SK-N-SH (cell line): ENCODE measurements around the gene FBXL7. TPM values are rescaled to one million over a fixed set of nuclear protein-coding genes. Genes with fewer than 3 reads are reported as not detected.

Experiments used
- CTCF ChIA-PET: fragments of 300-600, 350-600 bp; formaldehyde crosslinking; extraction: SDS; loops from one replicate; lab custom pipeline; 2021; lab: Yijun Ruan, JAX
- POLR2A ChIA-PET: fragments of 350-600 bp; sonication (Branson Sonifier 250); formaldehyde crosslinking; extraction: SDS; loops from one replicate; lab custom pipeline; 2020; ENCODE audit warnings: antibody characterized with exemption, inconsistent platforms; lab: Yijun Ruan, JAX
- DNase-seq: peaks from one replicate; pipeline ENCODE4 v3.0.0; 2012
- H2AFZ ChIP-seq: fragments of 200-600 bp; sonication (generic); 2 replicates; pipeline ENCODE4 v1.8.1; 2016; ENCODE audit warnings: antibody characterized with exemption, mild to moderate bottlenecking, low read depth
- H3F3A ChIP-seq: fragments of 200-600 bp; sonication (generic); replicated peaks from 2 replicates; pipeline ENCODE3; 2016; ENCODE audit warnings: antibody characterized with exemption, mild to moderate bottlenecking; ENCODE audit not compliant: insufficient read depth
- H3K27ac ChIP-seq, 2 experiments: fragments of 200-500 bp in 1 of 2; fragments of 200-600 bp in 1 of 2; sonication (Bioruptor generic) in 1 of 2; sonication (generic), shearing (Covaris generic) in 1 of 2; 2 replicates each; pipeline versions ENCODE4 v1.5.1 to v1.6.1; 2014 to 2016; ENCODE audit warnings: low read depth in 2 of 2, inconsistent platforms in 1 of 2, low read length in 1 of 2, mild to moderate bottlenecking in 1 of 2, mixed read lengths in 1 of 2
- H3K27me3 ChIP-seq: fragments of 200-600 bp; sonication (generic), shearing (Covaris generic); 2 replicates; pipeline ENCODE4 v1.6.1; 2016; ENCODE audit warnings: mixed run types; ENCODE audit not compliant: insufficient read depth
- H3K36me3 ChIP-seq, 2 experiments: fragments of 200-500 bp in 1 of 2; fragments of 200-600 bp in 1 of 2; sonication (Bioruptor generic) in 1 of 2; sonication (generic) in 1 of 2; replicated peaks in 1 of 2; 2 replicates each; pipeline versions ENCODE3 to v1.5.1; 2014 to 2016; ENCODE audit warnings: low read length in 1 of 2, mild to moderate bottlenecking in 1 of 2; ENCODE audit not compliant: insufficient read depth in 2 of 2, control insufficient read depth in 1 of 2
- H3K4me1 ChIP-seq, 2 experiments: fragments of 200-500 bp in 1 of 2; fragments of 200-600 bp in 1 of 2; sonication (Bioruptor generic) in 1 of 2; sonication (generic), shearing (Covaris generic) in 1 of 2; 2 replicates each; pipeline versions ENCODE4 v1.5.1 to v1.6.1; 2014 to 2016; ENCODE audit warnings: low read depth in 1 of 2, low read length in 1 of 2, mixed run types in 1 of 2; ENCODE audit not compliant: insufficient read depth in 2 of 2, control insufficient read depth in 1 of 2
- H3K4me2 ChIP-seq: fragments of 200-600 bp; sonication (generic), shearing (Covaris generic); 2 replicates; pipeline ENCODE4 v1.6.1; 2017; ENCODE audit warnings: mixed run types
- H3K4me3 ChIP-seq, 2 experiments: fragments of 200-500 bp in 1 of 2; fragments of 200-600 bp in 1 of 2; sonication (Bioruptor generic) in 1 of 2; sonication (generic), shearing (Covaris generic) in 1 of 2; 2 replicates each; pipeline versions ENCODE4 v1.5.1 to v1.8.1; 2014 to 2016; ENCODE audit warnings: low read depth in 2 of 2, inconsistent platforms in 1 of 2, low read length in 1 of 2, mild to moderate bottlenecking in 1 of 2, mixed read lengths in 1 of 2, moderate library complexity in 1 of 2
- H3K79me2 ChIP-seq: fragments of 200-600 bp; sonication (generic); 2 replicates; pipeline ENCODE4 v1.8.1; 2017; ENCODE audit warnings: mild to moderate bottlenecking; ENCODE audit not compliant: insufficient read depth
- H3K9ac ChIP-seq: fragments of 200-600 bp; sonication (generic); 2 replicates; pipeline ENCODE4 v1.6.1; 2017; ENCODE audit warnings: mixed run types
- H3K9me2 ChIP-seq: fragments of 200-600 bp; sonication (generic); 2 replicates; pipeline ENCODE4 v1.6.1; 2017; ENCODE audit warnings: mixed run types
- H3K9me3 ChIP-seq: fragments of 200-600 bp; sonication (generic); 2 replicates; pipeline ENCODE4 v1.6.1; 2017; ENCODE audit warnings: mixed run types, mild to moderate bottlenecking, moderate library complexity
- H4K20me1 ChIP-seq: fragments of 200-600 bp; sonication (generic); 2 replicates; pipeline ENCODE4 v1.6.1; 2017; ENCODE audit warnings: mild to moderate bottlenecking, mixed run types; ENCODE audit not compliant: insufficient read depth
- FOSL2 ChIP-seq: IDR thresholded peaks from 2 replicates; pipeline ENCODE4 v1.4.0; 2012; ENCODE audit warnings: low read depth, mild to moderate bottlenecking, moderate library complexity, borderline replicate concordance
- GABPA ChIP-seq: IDR thresholded peaks from 2 replicates; pipeline ENCODE4 v1.4.0; 2012; ENCODE audit warnings: low read depth, mild to moderate bottlenecking
- MXI1 ChIP-seq: IDR thresholded peaks from 2 replicates; pipeline ENCODE4 v1.6.1; 2012; ENCODE audit warnings: mild to moderate bottlenecking, low read depth, low read length, improper control_type of control experiment
- NFIC ChIP-seq: IDR thresholded peaks from 2 replicates; pipeline ENCODE4 v1.4.0; 2012; ENCODE audit warnings: borderline replicate concordance
- RAD21 ChIP-seq: IDR thresholded peaks from 2 replicates; pipeline ENCODE4 v1.6.1; 2012; ENCODE audit warnings: mild to moderate bottlenecking, low read length
- SIN3A ChIP-seq: IDR thresholded peaks from 2 replicates; pipeline ENCODE4 v1.6.1; 2012; ENCODE audit warnings: low read depth, mild to moderate bottlenecking, low read length, moderate library complexity, borderline replicate concordance
- SMC3 ChIP-seq: IDR thresholded peaks from 2 replicates; pipeline ENCODE4 v1.6.1; 2012; ENCODE audit warnings: low read depth, low read length, improper control_type of control experiment
- YY1 ChIP-seq: IDR thresholded peaks from 2 replicates; pipeline ENCODE4 v1.4.0; 2012; ENCODE audit warnings: low read depth, mild to moderate bottlenecking
- WGBS: methylation state at CpG from one replicate; pipeline ENCODE4 v1.1.6; 2017; ENCODE audit warnings: low lambda C conversion rate; 5-methylcytosine and 5-hydroxymethylcytosine counted together
- polyA plus RNA-seq, 3 experiments: library from polyadenylated mRNA; depleted of rRNA; stranded (reverse); fragments of >200 nt; gene quantifications; 2 replicates each; pipeline ENCODE4 v1.2.3, GENCODE V29; 2012
- TF ChIP-seq, protein P1 (sequence below): fragments of 200-600 bp; sonication (generic); IDR thresholded peaks from 2 replicates; pipeline ENCODE4 v1.6.1; 2017; ENCODE audit warnings: antibody characterized with exemption, mild to moderate bottlenecking, moderate library complexity
- TF ChIP-seq, protein P2 (sequence below): IDR thresholded peaks from 2 replicates; pipeline ENCODE4; 2012
- TF ChIP-seq, protein P3 (sequence below): fragments of 150-350 bp; IDR thresholded peaks from 2 replicates; pipeline ENCODE4 v1.6.1; 2016; ENCODE audit warnings: mild to moderate bottlenecking, low read depth, low read length

Gene FBXL7
- polyA plus RNA-seq, 1 of the 3 experiments (the other 2 are of a cell fraction): 7.0 TPM

DNA sequence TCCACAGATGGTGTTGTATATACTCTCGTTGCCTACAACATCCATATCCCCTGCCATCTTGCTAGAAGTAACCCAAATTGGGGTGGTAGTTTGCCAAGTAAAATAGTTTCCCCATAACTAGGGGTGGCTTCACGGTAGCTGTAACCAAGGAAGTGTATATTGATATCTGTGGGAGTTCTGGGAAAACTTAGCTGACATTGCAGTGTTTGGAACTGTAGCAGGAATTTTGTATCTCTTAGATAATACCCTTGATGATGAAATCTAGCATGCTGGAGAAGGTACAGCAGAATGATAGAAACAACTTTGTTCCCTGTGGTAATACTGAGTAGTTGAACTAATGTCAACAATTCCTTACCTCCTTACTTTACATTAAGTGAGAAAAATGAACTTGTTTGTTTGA, 29.8 kb downstream of the FBXL7 start:
- DNase-seq: no peak
- no peak overlapping the region for H3K27ac ChIP-seq
- peaks cover 18% of the 10 kb centered on the region; the same call in 1 of the 2 replicates for H3K79me2 ChIP-seq
- H3K9me2 ChIP-seq: no peaks in the 10 kb centered on the region
- 85% methylated on average over 2 of the region's 2 CpGs for WGBS
- POLR2A ChIA-PET: no interaction called here
- no peaks in the 10 kb centered on the region for H3F3A ChIP-seq
- H3K4me3 ChIP-seq: no peak overlapping the region
- H3K4me2 ChIP-seq: no peak overlapping the region
- no peak overlapping the region for H2AFZ ChIP-seq
- H3K36me3 ChIP-seq: peaks cover 0 to 2% of the 10 kb centered on the region in 2 experiments
- H4K20me1 ChIP-seq: peaks cover 4% of the 10 kb centered on the region; the same call in 1 of the 2 replicates
- no peaks in the 10 kb centered on the region for H3K9me3 ChIP-seq
- peaks cover 0 to 16% of the 10 kb centered on the region in 2 experiments; a peak in 2 of 4 replicates for H3K4me1 ChIP-seq
- H3K9ac ChIP-seq: no peak overlapping the region
- CTCF ChIA-PET: no interaction called here
- no peaks in the 10 kb centered on the region for H3K27me3 ChIP-seq
- TF ChIP-seq, protein P1, sequence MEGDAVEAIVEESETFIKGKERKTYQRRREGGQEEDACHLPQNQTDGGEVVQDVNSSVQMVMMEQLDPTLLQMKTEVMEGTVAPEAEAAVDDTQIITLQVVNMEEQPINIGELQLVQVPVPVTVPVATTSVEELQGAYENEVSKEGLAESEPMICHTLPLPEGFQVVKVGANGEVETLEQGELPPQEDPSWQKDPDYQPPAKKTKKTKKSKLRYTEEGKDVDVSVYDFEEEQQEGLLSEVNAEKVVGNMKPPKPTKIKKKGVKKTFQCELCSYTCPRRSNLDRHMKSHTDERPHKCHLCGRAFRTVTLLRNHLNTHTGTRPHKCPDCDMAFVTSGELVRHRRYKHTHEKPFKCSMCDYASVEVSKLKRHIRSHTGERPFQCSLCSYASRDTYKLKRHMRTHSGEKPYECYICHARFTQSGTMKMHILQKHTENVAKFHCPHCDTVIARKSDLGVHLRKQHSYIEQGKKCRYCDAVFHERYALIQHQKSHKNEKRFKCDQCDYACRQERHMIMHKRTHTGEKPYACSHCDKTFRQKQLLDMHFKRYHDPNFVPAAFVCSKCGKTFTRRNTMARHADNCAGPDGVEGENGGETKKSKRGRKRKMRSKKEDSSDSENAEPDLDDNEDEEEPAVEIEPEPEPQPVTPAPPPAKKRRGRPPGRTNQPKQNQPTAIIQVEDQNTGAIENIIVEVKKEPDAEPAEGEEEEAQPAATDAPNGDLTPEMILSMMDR: no peak
- TF ChIP-seq SMC3: no peak
- TF ChIP-seq YY1: no peak
- TF ChIP-seq GABPA: no peak
- TF ChIP-seq, protein P2, sequence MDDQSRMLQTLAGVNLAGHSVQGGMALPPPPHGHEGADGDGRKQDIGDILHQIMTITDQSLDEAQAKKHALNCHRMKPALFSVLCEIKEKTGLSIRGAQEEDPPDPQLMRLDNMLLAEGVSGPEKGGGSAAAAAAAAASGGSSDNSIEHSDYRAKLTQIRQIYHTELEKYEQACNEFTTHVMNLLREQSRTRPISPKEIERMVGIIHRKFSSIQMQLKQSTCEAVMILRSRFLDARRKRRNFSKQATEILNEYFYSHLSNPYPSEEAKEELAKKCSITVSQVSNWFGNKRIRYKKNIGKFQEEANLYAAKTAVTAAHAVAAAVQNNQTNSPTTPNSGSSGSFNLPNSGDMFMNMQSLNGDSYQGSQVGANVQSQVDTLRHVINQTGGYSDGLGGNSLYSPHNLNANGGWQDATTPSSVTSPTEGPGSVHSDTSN: no peak
- TF ChIP-seq FOSL2: no peak
- no peak for TF ChIP-seq MXI1
- TF ChIP-seq RAD21: no peak
- TF ChIP-seq NFIC: no peak

DNA sequence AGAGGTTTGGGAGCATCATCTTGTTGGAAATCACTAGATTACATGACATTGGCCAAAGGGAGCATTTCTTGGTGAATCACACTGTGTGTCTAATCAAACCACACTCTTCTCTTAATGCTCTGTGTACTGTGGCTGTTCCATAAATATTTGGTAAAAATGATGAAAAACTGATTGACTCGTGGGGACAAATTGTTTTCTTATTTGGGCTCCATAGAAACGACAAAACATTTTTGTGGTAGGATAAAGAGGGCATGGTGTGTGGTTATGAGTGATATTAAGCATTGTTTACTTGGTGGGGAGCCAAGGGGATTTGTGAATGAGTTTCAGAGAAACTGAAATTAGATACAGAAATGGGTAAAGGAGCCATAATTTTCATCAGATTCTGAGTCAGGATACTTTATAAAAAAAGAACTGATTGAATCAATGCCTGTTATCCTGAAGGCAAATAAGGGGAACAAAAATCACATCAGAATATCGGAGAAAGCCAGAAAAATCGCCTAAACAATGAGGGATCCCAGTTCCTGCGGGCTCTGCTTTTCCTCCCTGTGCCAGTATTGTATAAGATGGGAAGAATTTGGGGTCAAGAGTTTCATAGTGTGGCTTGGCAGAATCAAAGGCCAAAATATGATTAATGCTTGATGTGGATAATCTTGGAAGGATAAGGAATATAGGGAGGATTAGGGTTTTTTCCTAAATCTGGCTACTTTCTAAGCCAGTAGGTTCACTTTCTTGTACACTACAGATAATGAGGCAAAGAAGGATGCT, 33.3 kb downstream of the FBXL7 start:
- Histone ChIP-seq H4K20me1 (no peaks in the 10 kb centered on the region), H2AFZ (no peak overlapping the region), H3K9me2 (no peaks in the 10 kb centered on the region), H3K4me2 (no peak overlapping the region), H3K9ac (no peak overlapping the region), H3K4me1 (peaks cover 0 to 16% of the 10 kb centered on the region in 2 experiments; a peak in 2 of 4 replicates), H3K36me3 (no peaks in the 10 kb centered on the region), H3K27me3 (no peaks in the 10 kb centered on the region), H3K79me2 (peaks cover 19% of the 10 kb centered on the region; the same call in 1 of the 2 replicates), H3K9me3 (no peaks in the 10 kb centered on the region), H3K27ac (0 out of 4 replicates have a peak overlapping the region, but pooled peaks of 1 of the 2 experiments have one; percentile 30), H3F3A (no peaks in the 10 kb centered on the region), H3K4me3 (no peak overlapping the region)
- 77% methylated on average over 5 of the region's 5 CpGs for WGBS
- DNase-seq: no peak
- ChIA-PET POLR2A (no interaction called here), CTCF (no interaction called here)
- TF ChIP-seq SIN3A (no peak), MXI1 (no peak), SMC3 (no peak), NFIC (no peak)
- TF ChIP-seq, protein P3, sequence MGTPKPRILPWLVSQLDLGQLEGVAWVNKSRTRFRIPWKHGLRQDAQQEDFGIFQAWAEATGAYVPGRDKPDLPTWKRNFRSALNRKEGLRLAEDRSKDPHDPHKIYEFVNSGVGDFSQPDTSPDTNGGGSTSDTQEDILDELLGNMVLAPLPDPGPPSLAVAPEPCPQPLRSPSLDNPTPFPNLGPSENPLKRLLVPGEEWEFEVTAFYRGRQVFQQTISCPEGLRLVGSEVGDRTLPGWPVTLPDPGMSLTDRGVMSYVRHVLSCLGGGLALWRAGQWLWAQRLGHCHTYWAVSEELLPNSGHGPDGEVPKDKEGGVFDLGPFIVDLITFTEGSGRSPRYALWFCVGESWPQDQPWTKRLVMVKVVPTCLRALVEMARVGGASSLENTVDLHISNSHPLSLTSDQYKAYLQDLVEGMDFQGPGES: no peak
